ENCODE results near the gene ZNF300. TPM values are rescaled to one million over a fixed set of nuclear protein-coding genes. Genes with fewer than 3 reads are reported as not detected.

ZNF300 gene
- total and polyA plus RNA-seq, 4 donors, result 0.28 to 0.84 (median 0.56) TPM

GRCh38 chr5:150918613-150919012, 13.8 kb upstream of the ZNF300 start:
- Histone ChIP-seq H3K9ac (ENCODE audit: low read depth in 1 of 2, low read length in 2 of 2) (no peak overlapping the region), H3K27ac (ENCODE audit: low read depth in 1 of 2, low read length in 2 of 2) (no peak overlapping the region), H3K36me3 (ENCODE audit: control insufficient read depth in 4 of 4, insufficient read depth in 3 of 4, low read depth in 1 of 4, low read length in 3 of 4) (no peaks in the 10 kb centered on the region), H3K4me1 (ENCODE audit: control insufficient read depth in 4 of 4, insufficient read depth in 4 of 4, low read length in 3 of 4) (no peaks in the 10 kb centered on the region), H3K9me3 (ENCODE audit: control insufficient read depth in 4 of 4, low read length in 3 of 4) (peaks cover 13 to 48% (median 26%) of the 10 kb centered on the region in 4 donors), H3K27me3 (ENCODE audit: control insufficient read depth in 4 of 4, insufficient read depth in 4 of 4, low read length in 3 of 4) (no peaks in the 10 kb centered on the region), H3K4me3 (ENCODE audit: low read depth in 1 of 3, low read length in 3 of 3) (peak overlapping the region in 1 of 3 donors; percentile 14)
- TF ChIP-seq RXRA (IDR thresholded peaks at IDR 0.05) (no peak), MAX (IDR thresholded peaks at IDR 0.05) (no peak), NR2F2 (IDR thresholded peaks at IDR 0.05) (no peak), SP1 (IDR thresholded peaks at IDR 0.05) (no peak), CTCF (IDR thresholded peaks at IDR 0.05; ENCODE audit: low read depth, low read length, missing input control) (no peak), REST (IDR thresholded peaks at IDR 0.05) (no peak), ZBTB33 (IDR thresholded peaks at IDR 0.05) (no peak), EGR1 (IDR thresholded peaks at IDR 0.05; ENCODE audit: low read depth in 2 of 2) (no peak), RAD21 (IDR thresholded peaks at IDR 0.05) (no peak)
- DNase-seq (ENCODE audit: low spot score), result no peak
- WGBS, result 46% methylated on average over 2 of the region's 2 CpGs

GRCh38 chr5:150912312-150912814, 7.6 kb upstream of the ZNF300 start:
- no peak for TF ChIP-seq HNF4G (IDR thresholded peaks at IDR 0.05)
- TF ChIP-seq FOXA1 (IDR thresholded peaks at IDR 0.05), result no peak
- TF ChIP-seq JUND (IDR thresholded peaks at IDR 0.05), result no peak
- no peak for TF ChIP-seq RAD21 (IDR thresholded peaks at IDR 0.05)
- TF ChIP-seq EGR1 (IDR thresholded peaks at IDR 0.05; ENCODE audit: low read depth in 2 of 2), result no peak
- TF ChIP-seq TAF1 (conservative IDR thresholded peaks at IDR 0.05), result no peak
- TF ChIP-seq GABPA (IDR thresholded peaks at IDR 0.05 in 1 of 2, conservative IDR thresholded peaks at IDR 0.05 in 1 of 2), result no peak
- TF ChIP-seq SP1 (IDR thresholded peaks at IDR 0.05), result no peak
- Histone ChIP-seq H3K4me1 (ENCODE audit: control insufficient read depth in 4 of 4, insufficient read depth in 4 of 4, low read length in 3 of 4) (no peaks in the 10 kb centered on the region), H3K9ac (ENCODE audit: low read depth in 1 of 2, low read length in 2 of 2) (no peak overlapping the region), H3K9me3 (ENCODE audit: control insufficient read depth in 4 of 4, low read length in 3 of 4) (peaks cover 28 to 59% (median 45%) of the 10 kb centered on the region in 4 donors), H3K36me3 (ENCODE audit: control insufficient read depth in 4 of 4, insufficient read depth in 3 of 4, low read depth in 1 of 4, low read length in 3 of 4) (no peaks in the 10 kb centered on the region), H3K4me3 (ENCODE audit: low read depth in 1 of 3, low read length in 3 of 3) (peak overlapping the region in 1 of 3 donors; percentile 4), H3K27ac (ENCODE audit: low read depth in 1 of 2, low read length in 2 of 2) (no peak overlapping the region), H3K27me3 (ENCODE audit: control insufficient read depth in 4 of 4, insufficient read depth in 4 of 4, low read length in 3 of 4) (no peaks in the 10 kb centered on the region)
- 77% methylated on average over 2 of the region's 2 CpGs for WGBS
- DNase-seq (ENCODE audit: low spot score), result no peak
